Measurements from ENCODE around the gene KRTAP10-12. TPM values are rescaled to one million over a fixed set of nuclear protein-coding genes. Genes with fewer than 3 reads are reported as not detected.

The KRTAP10-12 gene
- total RNA-seq, 2 experiments from 2014 or later = not detected

DNA sequence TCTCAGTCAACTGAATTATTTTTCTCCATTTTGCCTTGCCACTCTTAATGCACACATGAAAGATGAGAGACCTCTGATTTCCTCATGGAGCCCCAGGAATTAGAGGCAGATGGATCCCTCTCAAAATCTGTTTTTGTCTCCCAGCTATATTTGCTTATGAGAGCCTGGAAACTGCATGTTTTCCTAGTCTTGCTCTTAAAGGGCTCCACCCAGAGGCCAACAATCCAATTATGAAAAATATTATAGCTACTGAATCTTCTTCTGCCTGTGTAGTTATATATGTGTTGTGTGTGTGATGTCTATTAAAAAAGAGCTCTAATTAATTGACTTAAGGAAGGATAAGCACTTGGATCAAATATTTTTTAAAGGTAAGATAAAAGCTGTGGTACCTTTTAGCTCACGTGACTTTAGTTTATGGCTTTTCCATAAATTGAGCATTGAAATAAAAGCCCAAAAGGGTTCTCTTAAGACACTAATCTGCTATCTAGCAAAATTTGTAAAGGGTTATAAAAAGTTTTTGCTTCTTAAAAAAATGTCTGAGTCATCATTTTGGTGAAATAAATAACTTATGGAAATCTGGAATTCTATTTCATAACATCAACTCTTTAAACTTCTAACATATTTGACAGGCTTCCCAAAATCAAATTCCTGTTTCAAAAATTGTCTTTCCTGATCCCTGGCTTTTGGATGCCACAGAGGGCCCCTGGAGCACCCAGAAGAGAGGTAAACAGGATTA is 45.6 kb downstream of the KRTAP10-12 start:
- no peak overlapping the region for H3K4me3 ChIP-seq (ENCODE audit: low read length)
- Mint-ChIP-seq H3K27me3 (no peaks in the 10 kb centered on the region), H3K4me1 (ENCODE audit: low read depth) (no peaks in the 10 kb centered on the region), H3K9me3 (no peaks in the 10 kb centered on the region), H3K4me3 (no peak overlapping the region), H3K27ac (peak overlapping the region; percentile 47), H3K36me3 (ENCODE audit: low read depth) (no peaks in the 10 kb centered on the region)
- no peaks in the 10 kb centered on the region for H3K4me1 ChIP-seq (ENCODE audit: insufficient read depth, low read length)
- intact Hi-C loops (cut with DNase I, micrococcal nuclease) = loop anchor here (1.0 kb wide), 1 partner anchor 232 kb away; no protein-coding TSS in a partner anchor
- ChIA-PET POLR2A (interaction anchor here (1.1 to 1.2 kb wide), 6 partner anchors 19 to 232 kb away, joined by 4 to 14 read pairs (median 5); partner anchors contain the start of genes KRTAP12-3 and PTTG1IP), CTCF (interaction anchor here (0.6 to 3.4 kb wide), 5 partner anchors 10 to 232 kb away, joined by 3 to 24 read pairs (median 3); partner anchors contain the start of gene TSPEAR)
- DNase-seq (peak in 4 of 14 experiments; percentile 25 to 63 (median 60)), ATAC-seq (ENCODE audit: poor library complexity) (no peak)
- TF ChIP-seq, protein P1, sequence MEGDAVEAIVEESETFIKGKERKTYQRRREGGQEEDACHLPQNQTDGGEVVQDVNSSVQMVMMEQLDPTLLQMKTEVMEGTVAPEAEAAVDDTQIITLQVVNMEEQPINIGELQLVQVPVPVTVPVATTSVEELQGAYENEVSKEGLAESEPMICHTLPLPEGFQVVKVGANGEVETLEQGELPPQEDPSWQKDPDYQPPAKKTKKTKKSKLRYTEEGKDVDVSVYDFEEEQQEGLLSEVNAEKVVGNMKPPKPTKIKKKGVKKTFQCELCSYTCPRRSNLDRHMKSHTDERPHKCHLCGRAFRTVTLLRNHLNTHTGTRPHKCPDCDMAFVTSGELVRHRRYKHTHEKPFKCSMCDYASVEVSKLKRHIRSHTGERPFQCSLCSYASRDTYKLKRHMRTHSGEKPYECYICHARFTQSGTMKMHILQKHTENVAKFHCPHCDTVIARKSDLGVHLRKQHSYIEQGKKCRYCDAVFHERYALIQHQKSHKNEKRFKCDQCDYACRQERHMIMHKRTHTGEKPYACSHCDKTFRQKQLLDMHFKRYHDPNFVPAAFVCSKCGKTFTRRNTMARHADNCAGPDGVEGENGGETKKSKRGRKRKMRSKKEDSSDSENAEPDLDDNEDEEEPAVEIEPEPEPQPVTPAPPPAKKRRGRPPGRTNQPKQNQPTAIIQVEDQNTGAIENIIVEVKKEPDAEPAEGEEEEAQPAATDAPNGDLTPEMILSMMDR (IDR thresholded peaks at IDR 0.05) = peak; percentile 55
- H3K27me3 ChIP-seq (ENCODE audit: control insufficient read depth in 1 of 2, insufficient read depth in 2 of 2, low read length in 2 of 2) = no peaks in the 10 kb centered on the region
- peaks cover 0 to 4% of the 10 kb centered on the region in 2 experiments for H3K9me3 ChIP-seq (ENCODE audit: control insufficient read depth in 1 of 2, insufficient read depth in 1 of 2, low read length in 2 of 2)
- no peaks in the 10 kb centered on the region for H3K36me3 ChIP-seq (ENCODE audit: insufficient read depth, low read length)
- no peak overlapping the region for H3K27ac ChIP-seq (ENCODE audit: low read depth in 1 of 2, low read length in 2 of 2)

Other genes with a start within 250 kb of the KRTAP10-12 start
- under 1 TPM; 0.55 to 0.61 TPM for gene LRRC3, start 241.7 kb upstream of the KRTAP10-12 start, total RNA-seq
- not detected for gene KRTAP10-1, start 157.0 kb upstream of the KRTAP10-12 start, total RNA-seq
- gene KRTAP10-2, start 145.7 kb upstream of the KRTAP10-12 start, total RNA-seq = not detected
- gene KRTAP10-3, start 138.4 kb upstream of the KRTAP10-12 start, total RNA-seq = not detected
- not detected for gene KRTAP10-4, start 123.4 kb upstream of the KRTAP10-12 start, total RNA-seq
- not detected for gene KRTAP10-5, start 116.6 kb upstream of the KRTAP10-12 start, total RNA-seq
- not detected for gene KRTAP10-6, start 104.7 kb upstream of the KRTAP10-12 start, total RNA-seq
- gene KRTAP10-7, start 96.6 kb upstream of the KRTAP10-12 start, total RNA-seq = not detected
- gene KRTAP10-8, start 85.1 kb upstream of the KRTAP10-12 start, total RNA-seq = not detected
- not detected for gene KRTAP10-9, start 70.1 kb upstream of the KRTAP10-12 start, total RNA-seq
- gene KRTAP10-10, start 59.8 kb upstream of the KRTAP10-12 start, total RNA-seq = not detected
- not detected for gene KRTAP10-11, start 50.8 kb upstream of the KRTAP10-12 start, total RNA-seq
- gene KRTAP12-4, start 42.5 kb upstream of the KRTAP10-12 start, total RNA-seq = not detected
- not detected for gene KRTAP12-3, start 39.2 kb upstream of the KRTAP10-12 start, total RNA-seq
- not detected for gene KRTAP12-2, start 30.2 kb upstream of the KRTAP10-12 start, total RNA-seq
- not detected for gene KRTAP12-1, start 15.0 kb upstream of the KRTAP10-12 start, total RNA-seq
- not detected for gene TSPEAR, start 14.4 kb downstream of the KRTAP10-12 start, total RNA-seq
- 10 to 100 TPM; 89.9 to 96.8 TPM for gene UBE2G2, start 104.6 kb downstream of the KRTAP10-12 start, total RNA-seq
- gene SUMO3, start 120.9 kb downstream of the KRTAP10-12 start, total RNA-seq = 10 to 100 TPM; 82.8 to 91.2 TPM
- 10 to 100 TPM; 99.0 to 99.5 TPM for gene PTTG1IP, start 176.5 kb downstream of the KRTAP10-12 start, total RNA-seq
- gene ITGB2, start 223.7 kb downstream of the KRTAP10-12 start, total RNA-seq = 100 to 1,000 TPM; 283 to 284 TPM
- gene SLX9, start 242.9 kb downstream of the KRTAP10-12 start, total RNA-seq = 1 to 10 TPM; 7.7 to 9.1 TPM

Measured in CD4-positive, alpha-beta T cell (primary cell).